Measurements from ENCODE around the gene TMEM232. TPM values are rescaled to one million over a fixed set of nuclear protein-coding genes. Genes with fewer than 3 reads are reported as not detected.

Gene TMEM232
- total and polyA plus RNA-seq, 2 of the 4 experiments (the other 2 are of a cell fraction), result 0.17 to 0.36 TPM

GRCh38 chr5:110442856-110443255, 283.6 kb downstream of the TMEM232 start:
- Histone ChIP-seq H3K56ac (ENCODE audit: extremely low read depth, insufficient read depth, low read length) (no peak overlapping the region), H2AK5ac (ENCODE audit: low read depth, low read length) (no peak overlapping the region), H4K91ac (ENCODE audit: insufficient read depth, low read depth, low read length) (no peak overlapping the region), H3K9me3 (ENCODE audit: control insufficient read depth, insufficient read depth, low read length) (no peaks in the 10 kb centered on the region; the same call in 1 of the 2 replicates), H2BK15ac (ENCODE audit: low read depth, low read length) (no peak overlapping the region), H3K14ac (replicated peaks; ENCODE audit: low read depth, low read length) (no peak overlapping the region), H3K18ac (ENCODE audit: low read depth, low read length) (no peak overlapping the region), H2BK5ac (ENCODE audit: low read depth, low read length, poor library complexity, severe bottlenecking) (no peak overlapping the region), H3K4me2 (ENCODE audit: low read depth, low read length) (no peak overlapping the region), H2BK20ac (ENCODE audit: low read depth, low read length) (no peak overlapping the region), H3K79me1 (ENCODE audit: low read depth in 1 of 2, low read length in 2 of 2) (no peaks in the 10 kb centered on the region), H3K27me3 (ENCODE audit: control insufficient read depth, insufficient read depth, low read length) (no peaks in the 10 kb centered on the region), H2AFZ (replicated peaks; ENCODE audit: low read length, poor library complexity) (no peak overlapping the region), H3K4ac (ENCODE audit: low read depth, low read length) (no peak overlapping the region), H3K9me1 (ENCODE audit: insufficient read depth, low read length) (no peaks in the 10 kb centered on the region), H3K9ac (ENCODE audit: low read depth, low read length) (no peak overlapping the region), H3K27ac (ENCODE audit: insufficient read depth, low read length) (no peak overlapping the region), H3K4me3 (ENCODE audit: insufficient read depth, low read depth, low read length) (no peak overlapping the region), H2BK120ac (ENCODE audit: low read depth, low read length) (no peak overlapping the region), H4K8ac (ENCODE audit: low read depth in 2 of 2, low read length in 2 of 2) (no peak overlapping the region), H3K4me1 (ENCODE audit: control insufficient read depth, insufficient read depth, low read length) (no peaks in the 10 kb centered on the region), H4K5ac (ENCODE audit: low read depth, low read length) (no peak overlapping the region), H3K36me3 (ENCODE audit: control insufficient read depth, insufficient read depth, low read length) (no peaks in the 10 kb centered on the region), H2AK9ac (replicated peaks; ENCODE audit: low read depth, low read length, poor library complexity) (no peak overlapping the region), H3K23ac (ENCODE audit: low read depth, low read length) (no peak overlapping the region), H4K20me1 (ENCODE audit: insufficient read depth, low read length) (no peaks in the 10 kb centered on the region)
- DNase-seq (no peak), ATAC-seq (ENCODE audit: low read depth) (no peak)
- no TSS peak for BruUV-seq (replicated peaks)
- WGBS, 2 experiments (ENCODE audit: extremely low coverage in 2 of 2, insufficient read length in 1 of 2), result 65% methylated on average over 4 of the region's 4 CpGs; no CpG with 5 or more reads in 1 of the 2 experiments
- dilution Hi-C loops (cut with HindIII; ENCODE audit: low sequenced_read_pairs, unreplicated experiment), result no loop called here
- ChIA-PET CTCF (no interaction called here), POLR2A (ENCODE audit: unreplicated experiment) (no interaction called here)
- in situ Hi-C loops (cut with MboI; ENCODE audit: low sequenced_read_pairs), result no loop called here
- intact Hi-C loops (cut with micrococcal nuclease), result loop anchor here (10.0 kb wide), 1 partner anchor 272 kb away; no protein-coding TSS in a partner anchor
- TF ChIP-seq ELK1 (IDR thresholded peaks at IDR 0.05; ENCODE audit: borderline replicate concordance, low read depth, low read length), result no peak
- no peak for TF ChIP-seq NFE2L2 (IDR thresholded peaks at IDR 0.05; ENCODE audit: low read depth, low read length)
- TF ChIP-seq RFX5 (IDR thresholded peaks at IDR 0.05; ENCODE audit: low read depth, low read length), result no peak
- no peak for TF ChIP-seq RCOR1 (IDR thresholded peaks at IDR 0.05; ENCODE audit: insufficient replicate concordance, low read length)
- no peak for TF ChIP-seq CTCF (conservative IDR thresholded peaks at IDR 0.05; ENCODE audit: low read depth, low read length)
- TF ChIP-seq FOS (IDR thresholded peaks at IDR 0.05; ENCODE audit: low read depth, low read length), result no peak
- TF ChIP-seq BHLHE40 (IDR thresholded peaks at IDR 0.05; ENCODE audit: low read depth, low read length), result no peak
- no peak for TF ChIP-seq USF2 (IDR thresholded peaks at IDR 0.05; ENCODE audit: low read depth, low read length)
- TF ChIP-seq MXI1 (IDR thresholded peaks at IDR 0.05; ENCODE audit: borderline replicate concordance, low read depth, low read length), result no peak
- no peak for TF ChIP-seq RAD21 (IDR thresholded peaks at IDR 0.05; ENCODE audit: low read length)
- TF ChIP-seq MAZ (IDR thresholded peaks at IDR 0.05; ENCODE audit: borderline replicate concordance, low read depth, low read length), result no peak
- no peak for TF ChIP-seq SMC3 (IDR thresholded peaks at IDR 0.05; ENCODE audit: low read depth, low read length)
- TF ChIP-seq CEBPB (IDR thresholded peaks at IDR 0.05; ENCODE audit: low read depth, low read length), result no peak
- TF ChIP-seq CHD1 (IDR thresholded peaks at IDR 0.05; ENCODE audit: low read depth, low read length), result no peak
- no peak for TF ChIP-seq MAFK (IDR thresholded peaks at IDR 0.05; ENCODE audit: low read depth, low read length)
- TF ChIP-seq POLR2A (IDR thresholded peaks at IDR 0.05; ENCODE audit: low read depth, low read length), result no peak
